NCI-H2029 (cell line): ENCODE measurements around the gene EYS.

Experiments
- DNase-seq: peaks from one replicate; lab custom pipeline; 2025; lab: John Stamatoyannopoulos, UW

The EYS gene

DNA sequence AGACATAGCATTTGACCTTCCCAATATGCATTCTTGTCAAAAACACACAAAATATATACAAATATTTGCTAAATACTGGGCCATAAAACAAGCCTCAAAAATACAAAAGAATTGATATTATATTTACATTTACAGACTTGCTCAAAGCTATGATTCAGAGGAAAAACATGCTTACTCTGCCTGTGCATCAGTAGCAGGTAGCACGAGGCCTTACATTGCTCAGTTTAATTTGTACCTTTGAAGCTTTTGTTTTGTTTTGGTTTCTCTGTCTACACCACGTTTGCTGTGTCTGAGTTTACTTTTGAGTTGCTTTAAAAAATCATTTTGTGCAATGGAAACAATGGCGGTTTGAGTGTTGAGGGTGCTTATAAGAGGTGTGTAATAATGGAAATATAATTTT is 1972.1 kb downstream of the EYS start:
- no peak for DNase-seq

DNA sequence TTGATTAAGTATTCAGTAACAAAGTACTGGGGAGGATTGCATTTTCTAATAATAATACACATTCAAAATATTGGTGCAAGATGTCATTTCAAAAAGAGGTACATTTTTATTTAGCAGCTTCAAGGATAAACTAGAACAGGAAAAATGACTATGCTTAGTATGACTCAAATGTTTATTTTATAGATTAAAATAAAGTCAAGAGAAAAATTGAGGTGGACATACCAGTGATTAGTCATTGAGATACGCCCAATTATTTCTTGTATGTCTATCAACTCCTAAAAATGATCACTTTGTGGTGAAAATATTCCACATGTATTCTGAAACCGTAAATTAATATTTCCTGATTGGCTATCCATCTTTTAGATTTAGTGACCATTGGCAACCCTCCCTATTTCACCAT is 1974.7 kb downstream of the EYS start:
- DNase-seq, result no peak

DNA sequence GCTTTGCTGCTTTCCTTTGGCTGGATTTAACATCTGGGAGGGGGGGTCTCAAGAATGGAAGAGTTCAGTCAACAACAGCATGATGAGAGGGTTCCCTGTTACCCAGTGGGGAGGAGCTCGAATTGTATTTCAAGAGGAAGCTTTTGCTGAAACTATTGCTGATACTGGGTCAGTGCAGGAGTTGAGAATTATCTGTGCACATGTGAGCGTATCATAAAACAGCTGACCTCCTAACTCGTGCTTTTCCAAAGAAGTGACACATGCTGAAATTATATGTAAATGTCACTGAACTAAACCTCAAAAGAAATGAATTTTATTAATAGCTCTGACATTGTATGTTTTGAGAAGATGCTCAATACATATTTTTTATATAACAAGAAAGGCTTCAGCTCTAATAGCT is 1975.1 kb downstream of the EYS start:
- no peak for DNase-seq

DNA sequence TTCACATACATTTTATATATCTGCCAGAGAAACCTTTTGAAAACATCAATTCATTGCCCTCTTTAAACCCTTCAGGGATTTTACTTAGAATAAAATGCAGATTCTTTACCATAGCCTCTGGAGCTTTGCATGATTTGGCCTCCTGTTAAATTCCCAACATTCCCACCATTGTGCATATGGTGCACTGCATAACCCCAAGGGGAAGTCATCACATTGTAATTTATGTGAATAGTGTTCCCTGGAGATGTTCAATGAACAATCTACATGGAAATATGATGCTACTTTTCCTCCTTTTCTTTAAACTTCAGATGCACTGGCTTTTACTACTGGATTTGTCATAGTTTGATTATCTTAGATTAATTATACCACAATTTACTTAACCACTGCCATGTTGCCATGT is 1976.7 kb downstream of the EYS start:
- no peak for DNase-seq

DNA sequence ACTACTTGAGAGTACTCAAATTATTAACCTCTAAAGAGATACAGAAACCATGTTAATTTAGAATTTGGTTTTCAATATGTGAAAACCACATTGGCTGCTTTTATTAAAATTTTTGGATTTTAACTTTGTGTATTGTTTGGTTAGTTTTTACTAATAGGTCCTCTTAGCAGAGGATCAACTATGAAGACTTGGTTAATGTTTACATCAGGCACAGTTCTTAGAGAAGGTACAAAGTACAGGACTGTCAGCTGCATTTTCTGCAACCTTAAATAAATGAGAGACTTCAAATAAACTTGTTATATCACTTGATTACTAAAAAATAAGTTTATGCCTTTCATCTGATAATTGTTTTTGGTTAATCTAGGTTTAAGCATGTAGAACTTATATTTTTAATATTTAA is 1982.3 kb downstream of the EYS start:
- no peak for DNase-seq

DNA sequence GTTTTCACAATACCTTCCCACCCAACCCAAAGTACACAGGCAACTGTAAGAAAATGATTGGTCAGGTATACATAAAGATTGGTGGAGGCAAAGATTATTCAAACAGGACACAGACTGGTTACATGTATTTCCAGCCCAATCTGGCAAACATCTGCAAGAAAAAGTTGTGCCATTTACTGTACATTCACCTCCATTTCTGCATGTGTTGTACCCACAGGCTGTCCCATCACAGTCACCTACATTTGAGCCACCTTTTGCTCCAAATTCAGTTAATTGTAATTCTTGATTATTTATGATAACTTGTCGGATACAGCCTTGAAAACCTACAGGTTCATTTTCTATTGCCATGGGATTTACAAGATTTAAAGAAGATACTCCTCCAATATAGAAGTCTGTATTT is 1985.8 kb downstream of the EYS start:
- no peak for DNase-seq

DNA sequence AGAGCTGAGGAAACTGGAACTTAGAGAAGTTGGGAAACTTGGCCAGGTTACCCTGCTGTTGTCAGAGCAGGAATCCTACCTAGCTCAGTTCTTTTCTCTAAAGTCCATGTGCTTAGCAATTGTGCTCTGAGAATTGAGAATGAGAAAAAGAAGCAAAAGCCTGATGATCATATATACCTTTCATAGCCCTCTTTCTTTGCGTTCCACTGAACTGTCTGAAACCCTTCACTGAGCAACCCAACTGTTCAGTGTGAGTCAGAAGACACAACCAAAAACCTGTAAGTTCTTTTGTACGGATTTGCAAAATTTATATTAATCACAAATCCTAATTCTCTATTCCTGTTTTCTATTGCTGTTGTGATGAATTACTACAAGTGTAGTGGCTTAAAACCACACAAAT is 1990.9 kb downstream of the EYS start:
- DNase-seq, result no peak

DNA sequence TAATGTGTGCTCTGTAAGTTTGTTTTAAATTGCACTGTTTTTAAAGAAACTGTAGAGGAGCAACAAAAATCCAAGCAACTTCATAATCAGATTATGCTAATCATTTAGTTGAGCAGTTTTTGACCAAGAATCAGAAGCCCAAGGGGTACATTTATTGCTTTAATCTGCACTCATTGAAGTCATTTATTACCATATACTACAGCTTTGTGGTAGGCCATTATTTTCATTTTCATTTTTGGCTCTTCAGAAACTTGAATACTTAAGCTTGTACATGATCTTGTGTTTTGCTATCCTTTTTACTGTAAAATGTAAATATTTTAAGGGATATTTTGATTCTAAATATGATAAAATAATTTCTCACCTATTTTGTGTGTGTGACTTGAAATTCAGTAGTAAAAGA is 1992.9 kb downstream of the EYS start:
- no peak for DNase-seq

DNA sequence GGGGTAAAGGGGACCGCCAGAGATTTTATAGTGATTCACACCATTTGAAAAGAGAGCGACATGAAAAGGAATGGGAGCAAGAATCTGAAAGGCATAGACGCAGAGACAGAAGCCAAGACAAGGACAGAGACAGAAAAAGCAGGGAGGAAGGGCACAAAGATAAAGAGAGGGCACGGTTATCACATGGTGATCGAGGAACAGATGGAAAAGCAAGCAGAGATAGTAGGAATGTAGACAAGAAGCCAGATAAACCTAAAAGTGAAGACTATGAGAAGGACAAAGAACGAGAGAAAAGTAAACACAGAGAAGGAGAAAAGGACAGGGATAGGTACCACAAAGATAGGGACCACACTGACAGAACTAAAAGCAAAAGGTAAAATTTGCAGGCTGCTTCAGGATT is 1993.7 kb downstream of the EYS start:
- DNase-seq, result no peak

DNA sequence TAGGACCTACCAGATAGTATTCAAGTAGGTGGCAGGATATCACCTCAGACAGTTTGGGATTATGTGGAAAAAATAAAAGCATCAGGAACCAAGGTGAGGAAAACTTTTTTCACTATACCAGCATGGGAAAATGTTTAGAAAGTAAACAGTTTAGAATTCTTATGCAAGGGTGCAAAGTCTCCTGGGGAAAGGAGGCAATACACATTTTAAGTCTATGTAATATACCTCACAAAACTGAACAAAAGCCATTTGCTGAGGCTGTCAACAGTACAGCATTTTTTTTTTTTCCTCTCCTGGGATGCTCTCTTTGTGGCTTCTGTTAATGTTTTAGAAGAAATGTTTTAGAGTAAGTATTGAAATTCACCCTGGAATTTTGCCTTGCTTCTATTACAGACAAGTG is 1997.9 kb downstream of the EYS start:
- DNase-seq, result no peak

DNA sequence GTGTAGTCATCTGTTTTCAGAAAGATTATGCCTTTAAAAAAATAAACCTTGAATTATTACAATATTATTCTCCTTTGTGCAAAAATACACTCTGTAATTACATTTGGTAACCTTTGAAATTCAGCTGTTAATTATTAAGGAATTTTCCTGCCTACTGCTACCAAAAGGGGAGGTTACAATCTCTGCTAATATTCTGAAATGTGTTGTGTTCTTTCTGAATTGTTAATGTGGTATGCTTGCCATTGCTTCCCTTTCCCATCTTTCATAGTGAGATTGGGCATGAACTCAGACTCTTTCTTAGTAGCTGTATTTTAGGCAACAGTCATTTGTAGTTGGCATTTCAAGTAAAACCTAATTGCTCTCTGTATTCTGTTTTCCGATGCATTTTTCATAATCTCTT is 1998.4 kb downstream of the EYS start:
- no peak for DNase-seq

DNA sequence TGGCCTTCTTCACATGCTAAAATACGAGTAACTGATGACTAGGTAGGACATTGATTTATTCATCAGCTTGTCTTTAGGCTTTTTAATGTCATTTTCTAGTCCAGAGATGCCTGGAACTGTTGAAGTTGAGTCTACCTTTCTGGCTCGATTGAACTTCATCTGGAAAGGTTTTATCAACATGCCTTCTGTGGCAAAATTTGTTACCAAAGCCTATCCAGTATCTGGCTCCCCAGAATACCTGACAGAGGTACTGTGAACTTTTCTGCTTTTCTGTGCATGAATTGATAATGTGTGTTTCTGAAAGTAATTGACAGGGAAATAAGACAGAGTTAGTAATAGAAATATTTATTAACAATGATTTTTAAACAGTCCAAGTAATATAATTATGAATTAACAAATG is 2000.4 kb downstream of the EYS start:
- DNase-seq, result no peak

DNA sequence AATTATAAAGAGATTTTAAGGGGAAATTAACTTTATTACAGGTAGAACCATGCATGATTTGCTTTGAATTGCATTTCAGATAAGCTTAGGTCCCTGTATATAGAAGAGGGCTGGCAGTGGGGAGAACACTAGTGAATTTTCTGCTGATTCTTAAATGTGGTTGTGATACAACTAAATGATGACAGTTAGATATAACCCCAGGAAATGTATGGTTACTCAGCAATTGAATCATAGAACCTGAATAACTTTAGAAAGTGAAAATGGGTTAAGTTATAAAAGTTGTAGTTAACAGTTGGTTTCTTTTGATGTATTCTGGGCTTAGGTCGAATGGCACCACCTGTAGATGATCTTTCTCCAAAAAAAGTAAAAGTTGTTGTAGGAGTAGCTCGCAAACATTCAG is 2001.3 kb downstream of the EYS start:
- DNase-seq, result no peak

DNA sequence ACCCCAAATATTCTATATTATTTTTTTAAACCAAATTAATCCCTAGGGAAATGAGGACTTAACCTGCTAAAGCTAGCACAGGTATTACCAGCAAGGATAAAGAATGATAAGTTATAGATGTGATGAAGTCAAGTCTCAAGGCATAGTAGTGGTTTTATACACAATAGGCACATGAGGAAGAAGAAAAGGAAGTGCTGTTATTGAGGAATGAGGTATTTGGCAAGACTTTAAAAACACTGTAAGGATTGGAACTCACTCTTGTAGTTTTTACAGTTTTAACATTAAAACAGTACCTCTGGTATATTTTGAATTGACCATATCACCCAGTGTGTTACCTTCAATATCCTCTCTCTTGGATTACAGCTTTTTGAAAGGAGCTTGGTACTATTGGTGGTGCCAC is 2016.8 kb downstream of the EYS start:
- DNase-seq, result no peak

DNA sequence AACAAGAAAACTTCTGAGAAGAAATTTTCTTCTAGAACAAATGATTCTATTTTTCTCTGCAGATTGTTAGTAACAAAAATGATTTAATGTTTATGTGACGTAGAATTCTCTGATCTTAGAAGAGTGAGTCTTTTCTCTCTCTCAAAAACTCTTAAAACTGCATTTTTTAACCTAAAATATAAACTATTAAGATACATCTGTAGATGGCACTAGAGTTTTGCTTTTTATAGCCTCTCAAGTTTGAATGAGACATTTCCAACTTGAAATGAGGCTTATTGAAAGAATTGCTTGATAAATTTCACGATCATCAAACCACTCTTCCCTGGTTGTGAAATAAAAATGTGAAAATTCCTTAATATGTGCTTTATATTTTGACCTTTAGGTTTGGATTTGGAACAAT is 2017.6 kb downstream of the EYS start:
- DNase-seq, result no peak

DNA sequence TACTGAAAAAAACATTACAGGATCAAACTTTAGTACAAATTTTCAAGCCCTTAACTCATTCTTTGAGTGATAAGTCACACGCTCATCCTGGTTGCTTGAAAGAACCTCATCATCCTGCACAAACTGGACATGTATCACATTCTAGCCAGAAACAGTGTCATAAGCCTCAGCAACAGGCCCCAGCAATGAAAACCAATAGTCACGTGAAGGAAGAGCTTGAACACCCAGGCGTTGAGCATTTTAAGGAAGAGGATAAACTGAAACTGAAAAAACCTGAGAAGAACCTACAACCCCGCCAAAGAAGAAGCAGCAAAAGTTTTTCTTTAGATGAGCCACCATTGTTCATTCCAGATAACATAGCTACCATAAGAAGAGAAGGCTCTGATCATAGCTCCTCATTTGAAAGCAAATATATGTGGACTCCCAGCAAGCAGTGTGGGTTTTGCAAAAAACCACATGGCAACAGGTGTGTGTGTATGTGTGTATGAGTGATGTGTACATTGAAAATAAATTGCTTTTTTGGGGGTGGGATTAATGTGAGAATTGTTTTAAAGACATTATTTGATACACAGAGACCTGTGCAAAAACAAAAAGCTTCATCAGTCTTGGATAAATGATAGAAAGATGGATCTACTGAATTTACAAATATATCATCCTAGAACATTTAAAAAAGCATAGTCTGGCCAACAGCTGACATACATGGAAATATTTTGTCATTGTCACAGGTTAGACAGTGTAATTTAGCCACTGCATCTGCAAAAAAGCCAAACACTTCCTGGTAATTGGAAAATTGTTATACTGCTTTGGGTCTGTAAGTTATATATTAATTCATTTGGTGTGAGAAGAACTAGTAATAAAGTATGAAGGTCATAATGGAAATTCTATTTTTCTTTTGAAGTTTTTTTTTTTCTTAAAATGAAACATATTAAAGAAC is 2021.3 kb downstream of the EYS start:
- DNase-seq, result no peak

DNA sequence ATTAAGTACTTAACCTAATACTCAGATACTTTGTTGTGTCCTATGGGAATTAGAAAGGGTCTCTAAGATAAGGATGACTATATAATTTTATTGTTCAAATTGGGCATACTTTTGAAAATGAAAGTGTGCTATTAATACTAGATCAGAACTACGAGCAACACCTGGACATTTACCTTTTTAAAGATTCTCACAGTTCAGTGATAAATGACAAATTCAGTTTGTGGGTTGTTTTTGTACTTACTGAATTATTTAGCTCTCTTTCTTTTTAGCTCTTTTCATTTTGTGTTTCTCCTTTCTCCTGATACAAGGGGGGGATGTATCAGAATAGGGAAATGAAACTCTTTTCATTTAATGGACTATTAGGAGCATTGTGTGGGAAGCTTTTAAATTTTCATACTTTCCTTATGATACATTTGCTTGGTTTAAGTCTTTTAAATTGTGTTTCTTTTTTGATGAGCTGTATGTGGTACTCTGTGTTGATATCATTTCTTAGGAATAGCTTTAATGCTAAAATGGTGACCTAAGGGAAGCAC is 2023.9 kb downstream of the EYS start:
- DNase-seq, result no peak

DNA sequence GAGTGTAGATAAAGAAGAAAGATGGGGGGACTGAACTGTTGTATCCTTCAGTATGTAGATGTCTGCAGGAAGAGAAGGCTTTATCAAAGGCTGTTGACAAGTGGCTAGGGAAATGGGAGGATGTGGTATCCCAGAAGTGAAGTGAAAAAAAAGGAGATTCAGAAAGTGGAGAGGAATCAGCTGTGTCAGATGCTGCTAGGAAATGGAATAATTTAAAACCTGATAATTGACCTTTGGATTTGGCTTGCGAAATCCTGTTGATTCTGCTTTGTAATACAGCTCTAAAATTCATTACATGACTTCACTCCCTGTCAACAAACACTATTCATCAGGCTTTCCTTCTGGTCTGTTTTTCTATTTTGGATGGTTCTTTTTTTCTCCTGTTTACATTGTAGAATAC is 2029.7 kb downstream of the EYS start:
- DNase-seq, result no peak

DNA sequence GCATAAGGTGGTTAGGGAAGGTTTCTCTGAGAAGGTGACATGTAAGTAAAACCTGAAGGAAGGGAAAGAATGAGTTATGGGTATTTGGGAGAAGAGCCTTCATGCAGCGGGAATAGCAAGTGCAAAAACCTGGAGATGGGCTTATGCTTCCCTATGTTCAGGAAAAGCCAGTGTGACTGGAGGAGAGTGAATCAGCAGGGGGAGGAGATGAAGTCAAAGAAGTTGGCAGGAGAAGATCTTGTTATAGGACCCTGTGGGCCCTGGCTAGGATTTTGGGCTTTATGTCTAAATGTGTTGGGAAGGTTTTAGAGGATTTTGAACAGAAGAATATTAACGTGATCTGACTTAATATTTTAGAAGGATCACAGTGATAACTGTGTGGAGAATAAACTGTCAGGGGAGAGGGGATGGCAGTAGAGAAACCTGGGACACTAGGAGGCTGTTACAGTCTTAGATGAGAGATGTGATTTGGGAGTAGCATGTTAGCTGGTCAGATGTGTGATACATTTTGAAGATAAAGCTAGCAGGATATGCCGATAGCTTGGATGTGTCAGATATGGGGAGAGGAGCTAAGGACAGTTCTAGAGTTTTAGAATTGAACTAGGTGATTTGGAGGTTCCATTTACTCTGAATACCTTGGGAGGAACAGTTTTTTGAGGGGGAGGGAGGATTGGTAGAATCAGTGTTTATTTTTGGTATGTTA is 2030.5 kb downstream of the EYS start:
- no peak for DNase-seq

DNA sequence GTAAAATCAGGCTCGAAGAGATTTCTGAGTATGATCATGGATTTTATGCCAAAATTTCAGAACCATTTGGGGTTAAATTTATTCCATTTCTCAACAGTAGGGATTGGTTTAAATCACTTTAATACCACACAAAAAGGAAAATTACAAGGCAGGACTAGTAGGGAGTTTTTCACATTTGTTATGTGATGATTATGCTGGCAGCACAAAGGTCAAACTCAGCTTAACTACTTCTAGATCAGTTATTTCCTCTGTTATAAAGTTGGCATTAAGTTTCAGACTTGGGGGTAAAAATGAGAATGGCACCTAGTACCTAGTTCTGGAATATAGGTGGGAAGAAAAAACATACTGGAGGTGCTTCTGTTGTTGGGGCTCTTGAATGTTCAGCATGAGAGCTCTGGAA is 2031.9 kb downstream of the EYS start:
- DNase-seq, result no peak

DNA sequence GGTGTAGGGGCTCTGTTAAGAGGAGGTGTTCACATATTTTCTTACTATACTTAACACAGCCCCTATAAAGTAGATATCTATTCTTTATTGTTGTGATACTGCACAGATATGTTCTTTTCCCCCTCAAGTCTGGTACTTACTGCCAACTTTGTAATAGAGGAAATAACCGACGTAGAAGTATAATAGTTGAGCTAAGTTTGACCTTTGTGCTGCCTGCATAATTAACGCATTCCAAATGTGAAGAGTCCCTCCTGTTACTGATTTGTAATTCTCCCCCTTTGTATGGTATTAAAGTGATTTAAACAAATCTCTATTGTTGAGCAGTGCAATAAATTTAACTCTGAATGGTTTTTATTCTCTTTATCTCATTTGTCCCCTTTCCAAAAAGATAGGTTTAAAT is 2032.4 kb downstream of the EYS start:
- DNase-seq, result no peak

DNA sequence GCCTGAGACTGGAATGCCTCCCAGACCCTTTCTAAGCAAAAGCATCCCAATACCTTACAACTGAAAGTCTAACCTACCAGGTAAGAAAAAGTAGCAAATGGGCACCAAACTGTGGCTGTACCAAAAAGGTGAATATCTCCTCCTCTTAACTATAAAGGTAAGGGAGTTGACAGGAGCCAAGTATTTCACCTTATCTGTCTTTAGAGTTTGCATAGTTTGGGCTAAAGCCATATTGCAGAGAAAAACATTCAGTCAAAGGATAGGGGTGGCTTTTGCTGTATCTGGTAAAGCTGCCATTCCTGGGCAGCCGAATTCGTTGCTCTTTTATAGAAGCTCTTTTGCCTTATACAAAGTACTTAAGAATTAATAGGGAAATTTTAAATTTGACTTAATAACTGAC is 2033.3 kb downstream of the EYS start:
- no peak for DNase-seq

DNA sequence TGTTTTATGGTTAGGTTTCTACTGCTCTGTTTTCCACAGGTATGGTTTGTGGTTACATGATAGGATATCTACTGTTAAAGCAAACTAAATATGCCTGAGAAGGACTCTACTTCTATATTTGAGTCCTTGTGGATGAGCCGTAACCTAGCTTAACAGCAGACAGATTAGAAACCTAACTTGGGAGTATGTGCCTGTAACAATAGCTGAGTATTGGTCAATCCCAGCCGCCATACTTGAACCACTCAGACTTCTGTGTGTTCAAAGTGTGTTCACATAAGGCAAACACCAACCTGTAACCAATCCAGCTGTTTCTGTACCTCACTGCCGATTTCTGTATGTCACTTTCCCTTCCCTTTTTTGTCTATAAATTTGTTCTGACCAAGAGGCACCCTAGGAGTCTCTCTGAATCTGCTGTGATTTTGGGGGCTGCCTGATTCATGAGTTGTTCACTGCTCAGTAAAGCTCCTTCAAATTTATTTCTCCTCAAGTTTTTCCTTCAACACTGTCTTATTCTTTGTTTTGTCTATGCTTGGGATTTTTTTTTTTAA is 2034.4 kb downstream of the EYS start:
- no peak for DNase-seq
